ENCODE results near the gene GNG2. TPM values are rescaled to one million over a fixed set of nuclear protein-coding genes. Genes with fewer than 3 reads are reported as not detected.

The GNG2 gene
- total RNA-seq, 1 experiment from 2014 or later, result 7.0 TPM

DNA sequence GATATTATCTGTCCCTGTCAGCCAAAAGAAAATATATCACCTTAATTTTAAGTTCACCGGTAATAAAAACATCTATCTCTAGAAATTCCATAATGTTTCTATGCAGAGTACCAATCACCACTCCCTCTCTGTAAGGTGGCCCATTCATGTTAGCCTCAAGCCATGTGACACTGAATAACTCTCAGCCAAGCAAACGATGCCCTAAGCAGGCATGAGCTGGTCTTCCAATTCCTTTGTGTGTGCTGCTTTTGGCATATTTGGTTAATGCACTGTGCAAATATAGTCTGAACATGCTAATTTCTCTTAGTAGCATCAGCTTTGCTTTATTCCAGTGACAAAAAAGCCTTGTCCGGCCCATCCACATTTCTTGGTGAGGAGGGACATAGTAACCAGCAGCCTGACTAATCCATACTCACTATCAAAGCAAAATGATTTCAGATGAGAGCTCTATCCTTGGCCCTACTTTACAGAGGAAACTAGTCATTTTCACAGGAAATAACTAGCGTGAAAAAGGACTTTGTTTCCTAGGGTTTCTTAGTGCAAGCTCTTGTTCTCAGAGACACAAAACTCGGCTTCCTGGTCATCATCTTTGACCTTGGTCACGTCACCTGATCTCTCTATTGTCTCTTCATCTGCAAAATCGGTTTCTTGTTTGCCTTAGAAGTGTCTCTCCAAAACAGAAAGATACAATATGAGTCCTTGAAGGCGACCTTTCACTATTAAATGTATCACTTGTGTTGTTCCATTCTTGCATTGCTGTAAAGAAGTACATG lies 69.7 kb downstream of the GNG2 start:
- H2AFZ ChIP-seq (ENCODE audit: low read length), result no peak overlapping the region
- H3K27ac ChIP-seq (ENCODE audit: insufficient read length, low read depth, low read length), result no peak overlapping the region
- H3K23me2 ChIP-seq (ENCODE audit: insufficient read length, low read depth, low read length, poor library complexity, severe bottlenecking), result no peaks in the 10 kb centered on the region
- no CpG with 5 or more reads among the region's 8 CpGs for WGBS (ENCODE audit: extremely low coverage, insufficient read length, low lambda C conversion rate)
- no peak overlapping the region for H2BK20ac ChIP-seq (ENCODE audit: low read depth, low read length, poor library complexity, severe bottlenecking)
- no peak overlapping the region for H3K9ac ChIP-seq (ENCODE audit: extremely low read depth, insufficient read length, low read length)
- Mint-ChIP-seq H3K27me3 (ENCODE audit: low read depth) (no peaks in the 10 kb centered on the region), H3K27ac (0 out of 7 replicates have a peak overlapping the region, but pooled peaks of 1 of the 3 experiments have one; percentile 52), H3K4me1 (0 out of 4 replicates have a peak, but pooled peaks cover 0 to 2% of the 10 kb centered on the region in 2 experiments), H3K36me3 (ENCODE audit: insufficient read depth in 1 of 3, low read depth in 3 of 3) (no peaks in the 10 kb centered on the region; a peak in 1 of 7 replicates), H3K9me3 (no peaks in the 10 kb centered on the region), H3K4me3 (no peak overlapping the region)
- no peaks in the 10 kb centered on the region for H3K79me1 ChIP-seq (ENCODE audit: insufficient read depth, low read depth, low read length, poor library complexity, severe bottlenecking)
- no peak overlapping the region for H2BK120ac ChIP-seq (ENCODE audit: low read depth, low read length, poor library complexity, severe bottlenecking)
- no peak overlapping the region for H3K4ac ChIP-seq (ENCODE audit: low read depth, low read length)
- no peak for DNase-seq
- H4K5ac ChIP-seq (ENCODE audit: insufficient read length, low read depth, low read length), result no peak overlapping the region
- H3K4me2 ChIP-seq (ENCODE audit: insufficient read depth, insufficient read length, low read length), result no peak overlapping the region
- H3K79me2 ChIP-seq (ENCODE audit: insufficient read depth, low read length), result no peaks in the 10 kb centered on the region
- H3K4me1 ChIP-seq (ENCODE audit: insufficient read depth, low read length), result no peaks in the 10 kb centered on the region
- H3K23ac ChIP-seq (ENCODE audit: insufficient read length, low read depth, low read length), result no peak overlapping the region
- H3K18ac ChIP-seq (ENCODE audit: insufficient read length, low read depth, low read length), result no peak overlapping the region
- H4K8ac ChIP-seq (replicated peaks; ENCODE audit: insufficient read length, low read depth, low read length), result no peak overlapping the region
- no peak overlapping the region for H3K56ac ChIP-seq (ENCODE audit: insufficient read length, low read depth, low read length)
- no peak overlapping the region for H3K14ac ChIP-seq (ENCODE audit: insufficient read depth, low read length)
- no peak overlapping the region for H4K91ac ChIP-seq (ENCODE audit: insufficient read length, low read depth, low read length)
- TF ChIP-seq, protein P1, sequence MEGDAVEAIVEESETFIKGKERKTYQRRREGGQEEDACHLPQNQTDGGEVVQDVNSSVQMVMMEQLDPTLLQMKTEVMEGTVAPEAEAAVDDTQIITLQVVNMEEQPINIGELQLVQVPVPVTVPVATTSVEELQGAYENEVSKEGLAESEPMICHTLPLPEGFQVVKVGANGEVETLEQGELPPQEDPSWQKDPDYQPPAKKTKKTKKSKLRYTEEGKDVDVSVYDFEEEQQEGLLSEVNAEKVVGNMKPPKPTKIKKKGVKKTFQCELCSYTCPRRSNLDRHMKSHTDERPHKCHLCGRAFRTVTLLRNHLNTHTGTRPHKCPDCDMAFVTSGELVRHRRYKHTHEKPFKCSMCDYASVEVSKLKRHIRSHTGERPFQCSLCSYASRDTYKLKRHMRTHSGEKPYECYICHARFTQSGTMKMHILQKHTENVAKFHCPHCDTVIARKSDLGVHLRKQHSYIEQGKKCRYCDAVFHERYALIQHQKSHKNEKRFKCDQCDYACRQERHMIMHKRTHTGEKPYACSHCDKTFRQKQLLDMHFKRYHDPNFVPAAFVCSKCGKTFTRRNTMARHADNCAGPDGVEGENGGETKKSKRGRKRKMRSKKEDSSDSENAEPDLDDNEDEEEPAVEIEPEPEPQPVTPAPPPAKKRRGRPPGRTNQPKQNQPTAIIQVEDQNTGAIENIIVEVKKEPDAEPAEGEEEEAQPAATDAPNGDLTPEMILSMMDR (conservative IDR thresholded peaks at IDR 0.05), result no peak
- no peaks in the 10 kb centered on the region for H3K9me3 ChIP-seq (ENCODE audit: control insufficient read depth, low read depth, low read length)
- no peaks in the 10 kb centered on the region for H4K20me1 ChIP-seq (ENCODE audit: control insufficient read depth, insufficient read depth, insufficient read length)
- no peak overlapping the region for H2BK5ac ChIP-seq (ENCODE audit: insufficient read length, low read length)
- no peak overlapping the region for H2BK15ac ChIP-seq (ENCODE audit: low read depth, low read length)
- no peak overlapping the region for H3T11ph ChIP-seq (ENCODE audit: low read length)
- H3K27me3 ChIP-seq (ENCODE audit: insufficient read depth, low read length), result no peaks in the 10 kb centered on the region
- H2BK12ac ChIP-seq (ENCODE audit: insufficient read length, low read depth, low read length), result no peak overlapping the region
- H2AK5ac ChIP-seq (ENCODE audit: insufficient read length, low read length), result no peak overlapping the region
